HEK293 (cell line): ENCODE results near the gene PTPRK.

Source experiments
- REST ChIP-seq: fragments of 450-650 bp; formaldehyde crosslinking; IDR thresholded peaks from 2 replicates; pipeline ENCODE4 v1.5.1; 2016; ENCODE audit warnings: missing biosample characterization, missing genetic modification characterization
- ZNF16 ChIP-seq: fragments of 450-650 bp; formaldehyde crosslinking; IDR thresholded peaks from 2 replicates; pipeline ENCODE4 v1.5.1; 2016; ENCODE audit warnings: low read depth, missing biosample characterization, missing genetic modification characterization
- TF ChIP-seq, protein P1 (sequence below): fragments of 450-650 bp; formaldehyde crosslinking; IDR thresholded peaks from 2 replicates; pipeline ENCODE4 v1.5.1; 2016; ENCODE audit warnings: missing biosample characterization, missing genetic modification characterization

GRCh38 chr6:128560966-128561365 is 40.6 kb upstream of the PTPRK start:
- TF ChIP-seq, protein P1, sequence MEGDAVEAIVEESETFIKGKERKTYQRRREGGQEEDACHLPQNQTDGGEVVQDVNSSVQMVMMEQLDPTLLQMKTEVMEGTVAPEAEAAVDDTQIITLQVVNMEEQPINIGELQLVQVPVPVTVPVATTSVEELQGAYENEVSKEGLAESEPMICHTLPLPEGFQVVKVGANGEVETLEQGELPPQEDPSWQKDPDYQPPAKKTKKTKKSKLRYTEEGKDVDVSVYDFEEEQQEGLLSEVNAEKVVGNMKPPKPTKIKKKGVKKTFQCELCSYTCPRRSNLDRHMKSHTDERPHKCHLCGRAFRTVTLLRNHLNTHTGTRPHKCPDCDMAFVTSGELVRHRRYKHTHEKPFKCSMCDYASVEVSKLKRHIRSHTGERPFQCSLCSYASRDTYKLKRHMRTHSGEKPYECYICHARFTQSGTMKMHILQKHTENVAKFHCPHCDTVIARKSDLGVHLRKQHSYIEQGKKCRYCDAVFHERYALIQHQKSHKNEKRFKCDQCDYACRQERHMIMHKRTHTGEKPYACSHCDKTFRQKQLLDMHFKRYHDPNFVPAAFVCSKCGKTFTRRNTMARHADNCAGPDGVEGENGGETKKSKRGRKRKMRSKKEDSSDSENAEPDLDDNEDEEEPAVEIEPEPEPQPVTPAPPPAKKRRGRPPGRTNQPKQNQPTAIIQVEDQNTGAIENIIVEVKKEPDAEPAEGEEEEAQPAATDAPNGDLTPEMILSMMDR (tag by site-specific recombination): no peak
- TF ChIP-seq ZNF16 (no peak), REST (tag by site-specific recombination) (no peak)
